ENCODE data around the gene POLE3. TPM values are rescaled to one million over a fixed set of nuclear protein-coding genes. Genes with fewer than 3 reads are reported as not detected.

POLE3 gene
- total RNA-seq, 2 donors from 2014 or later, result 42.7 to 61.9 TPM

DNA sequence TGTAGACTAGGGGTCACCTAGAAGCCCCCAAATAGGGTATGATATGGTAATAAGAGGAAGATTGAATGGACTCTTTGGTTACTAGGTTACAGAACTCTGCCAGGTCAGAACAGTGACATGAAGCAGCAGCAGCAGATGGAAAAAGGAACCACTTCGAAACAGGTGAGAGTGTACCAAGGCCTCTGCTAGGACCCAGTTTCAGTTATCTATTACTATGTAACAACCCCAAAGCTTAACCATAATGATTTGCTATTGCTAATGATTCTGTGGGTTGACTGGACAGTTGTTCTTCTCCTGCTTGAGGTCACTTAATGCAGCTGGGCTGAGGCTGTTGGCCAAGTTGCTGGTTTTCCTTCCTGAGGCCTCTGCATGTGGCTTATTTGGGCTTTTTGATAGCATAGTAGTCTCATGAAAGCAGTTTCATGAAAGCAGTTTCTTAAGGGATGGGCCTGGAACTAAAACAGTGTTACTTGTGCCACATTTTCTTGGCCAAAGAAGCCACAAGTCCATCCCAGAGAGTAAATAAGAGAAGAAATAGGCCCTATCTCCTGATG, 17.7 kb upstream of the POLE3 start:
- Histone ChIP-seq H3K27ac (no peak overlapping the region), H3K4me3 (no peak overlapping the region)

DNA sequence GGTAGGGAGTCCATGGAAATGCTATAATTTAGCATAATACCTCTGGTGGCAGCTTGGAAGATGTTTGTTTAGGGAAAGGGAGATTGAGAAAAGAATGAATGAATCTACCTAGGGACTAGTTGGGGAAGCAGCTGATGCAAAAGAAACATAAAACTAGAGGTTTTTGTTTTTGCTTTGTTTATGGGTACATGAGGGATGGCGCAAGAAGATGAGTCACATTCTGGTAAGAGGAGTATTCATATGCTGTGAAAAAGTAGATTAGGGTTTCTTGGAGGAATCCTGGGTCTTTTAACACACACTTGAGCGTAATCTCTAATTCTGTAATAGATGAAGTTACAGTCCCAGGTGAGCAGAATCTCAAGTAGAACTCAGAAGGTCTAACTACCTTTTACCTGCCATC, 17.2 kb upstream of the POLE3 start:
- Histone ChIP-seq H3K27ac (no peak overlapping the region), H3K4me1 (replicated peaks) (no peaks in the 10 kb centered on the region), H3K4me3 (no peak overlapping the region), H3K9me3 (no peaks in the 10 kb centered on the region), H3K36me3 (no peaks in the 10 kb centered on the region), H3K27me3 (replicated peaks; ENCODE audit: insufficient read depth) (no peaks in the 10 kb centered on the region)
- 98% methylated on average over 2 of the region's 2 CpGs for WGBS
- intact Hi-C loops (cut with DNase I), result no loop called here
- no peak for DNase-seq (ENCODE audit: low spot score)
- TF ChIP-seq POLR2AphosphoS5 (IDR thresholded peaks at IDR 0.05) (no peak), POLR2A (IDR thresholded peaks at IDR 0.05) (no peak)
- TF ChIP-seq, protein P1, sequence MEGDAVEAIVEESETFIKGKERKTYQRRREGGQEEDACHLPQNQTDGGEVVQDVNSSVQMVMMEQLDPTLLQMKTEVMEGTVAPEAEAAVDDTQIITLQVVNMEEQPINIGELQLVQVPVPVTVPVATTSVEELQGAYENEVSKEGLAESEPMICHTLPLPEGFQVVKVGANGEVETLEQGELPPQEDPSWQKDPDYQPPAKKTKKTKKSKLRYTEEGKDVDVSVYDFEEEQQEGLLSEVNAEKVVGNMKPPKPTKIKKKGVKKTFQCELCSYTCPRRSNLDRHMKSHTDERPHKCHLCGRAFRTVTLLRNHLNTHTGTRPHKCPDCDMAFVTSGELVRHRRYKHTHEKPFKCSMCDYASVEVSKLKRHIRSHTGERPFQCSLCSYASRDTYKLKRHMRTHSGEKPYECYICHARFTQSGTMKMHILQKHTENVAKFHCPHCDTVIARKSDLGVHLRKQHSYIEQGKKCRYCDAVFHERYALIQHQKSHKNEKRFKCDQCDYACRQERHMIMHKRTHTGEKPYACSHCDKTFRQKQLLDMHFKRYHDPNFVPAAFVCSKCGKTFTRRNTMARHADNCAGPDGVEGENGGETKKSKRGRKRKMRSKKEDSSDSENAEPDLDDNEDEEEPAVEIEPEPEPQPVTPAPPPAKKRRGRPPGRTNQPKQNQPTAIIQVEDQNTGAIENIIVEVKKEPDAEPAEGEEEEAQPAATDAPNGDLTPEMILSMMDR (IDR thresholded peaks at IDR 0.05), result no peak

More for the DNA sequence above, 17.7 kb upstream of the POLE3 start:
- no peak for DNase-seq (ENCODE audit: low spot score)
- H3K4me1 ChIP-seq (replicated peaks), result no peaks in the 10 kb centered on the region
- no peak for TF ChIP-seq POLR2AphosphoS5 (IDR thresholded peaks at IDR 0.05)
- TF ChIP-seq, protein P1 (IDR thresholded peaks at IDR 0.05), result no peak
- no peak for TF ChIP-seq POLR2A (IDR thresholded peaks at IDR 0.05)
- 96% methylated on average over 1 of the region's 1 CpG for WGBS
- no peaks in the 10 kb centered on the region for H3K36me3 ChIP-seq
- no peaks in the 10 kb centered on the region for H3K9me3 ChIP-seq
- intact Hi-C loops (cut with DNase I), result no loop called here
- H3K27me3 ChIP-seq (replicated peaks; ENCODE audit: insufficient read depth), result no peaks in the 10 kb centered on the region

DNA sequence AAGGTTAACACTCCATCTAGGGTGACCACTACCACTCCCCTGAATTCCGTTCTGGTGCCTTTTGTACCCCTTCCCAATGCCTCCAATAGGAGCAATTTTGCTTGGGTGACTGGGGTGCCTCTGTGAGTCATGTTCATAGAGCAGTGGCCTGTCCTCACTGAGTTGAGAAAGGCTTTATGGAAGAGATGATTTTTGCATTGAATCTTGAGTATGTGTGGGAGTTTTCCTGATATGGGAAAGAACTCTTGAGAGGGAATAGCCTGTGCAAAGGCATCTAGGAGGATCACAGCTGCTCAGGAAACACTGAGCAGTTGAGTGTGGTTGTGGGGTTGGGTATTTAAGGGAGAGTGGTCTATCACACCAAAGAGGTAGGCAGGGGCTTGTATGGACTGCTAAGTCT, 16.2 kb upstream of the POLE3 start:
- no peaks in the 10 kb centered on the region for H3K36me3 ChIP-seq
- intact Hi-C loops (cut with DNase I), result no loop called here
- H3K9me3 ChIP-seq, result no peaks in the 10 kb centered on the region
- H3K4me1 ChIP-seq (replicated peaks), result no peaks in the 10 kb centered on the region
- WGBS, result 90% methylated on average over 1 of the region's 1 CpG
- no peak overlapping the region for H3K27ac ChIP-seq
- H3K4me3 ChIP-seq, result no peak overlapping the region
- no peaks in the 10 kb centered on the region for H3K27me3 ChIP-seq (replicated peaks; ENCODE audit: insufficient read depth)
- TF ChIP-seq POLR2AphosphoS5 (IDR thresholded peaks at IDR 0.05) (no peak), POLR2A (IDR thresholded peaks at IDR 0.05) (no peak)
- TF ChIP-seq, protein P1 (IDR thresholded peaks at IDR 0.05), result no peak
- DNase-seq (ENCODE audit: low spot score), result no peak

DNA sequence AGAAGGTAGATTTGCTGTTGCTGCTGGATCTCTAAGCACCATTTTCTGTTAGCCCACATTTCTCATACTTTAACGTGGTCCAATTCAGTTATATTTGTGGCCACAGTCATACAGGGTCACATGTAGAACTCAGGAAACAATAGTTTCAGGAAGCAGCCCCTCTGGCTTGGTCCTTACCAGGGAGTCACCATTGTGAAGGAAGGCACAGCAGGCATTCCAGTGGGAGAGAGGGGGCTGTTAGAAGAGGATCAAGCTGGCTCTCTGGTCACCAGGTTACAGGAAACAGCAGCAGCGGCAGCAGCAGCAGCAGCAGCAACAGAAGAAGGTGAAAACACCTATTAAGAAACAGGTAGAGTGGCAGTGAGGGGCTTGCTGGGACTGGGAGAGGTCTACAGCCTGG, 14.6 kb upstream of the POLE3 start:
- no peak for DNase-seq (ENCODE audit: low spot score)
- H3K4me3 ChIP-seq, result no peak overlapping the region
- H3K27me3 ChIP-seq (replicated peaks; ENCODE audit: insufficient read depth), result no peaks in the 10 kb centered on the region
- WGBS, result 41% methylated on average over 2 of the region's 2 CpGs
- H3K9me3 ChIP-seq, result no peaks in the 10 kb centered on the region
- no peak overlapping the region for H3K27ac ChIP-seq
- intact Hi-C loops (cut with DNase I), result no loop called here
- no peak for TF ChIP-seq POLR2AphosphoS5 (IDR thresholded peaks at IDR 0.05)
- TF ChIP-seq, protein P1 (IDR thresholded peaks at IDR 0.05), result no peak
- TF ChIP-seq POLR2A (IDR thresholded peaks at IDR 0.05), result no peak
- H3K4me1 ChIP-seq (replicated peaks), result no peaks in the 10 kb centered on the region
- H3K36me3 ChIP-seq, result no peaks in the 10 kb centered on the region

DNA sequence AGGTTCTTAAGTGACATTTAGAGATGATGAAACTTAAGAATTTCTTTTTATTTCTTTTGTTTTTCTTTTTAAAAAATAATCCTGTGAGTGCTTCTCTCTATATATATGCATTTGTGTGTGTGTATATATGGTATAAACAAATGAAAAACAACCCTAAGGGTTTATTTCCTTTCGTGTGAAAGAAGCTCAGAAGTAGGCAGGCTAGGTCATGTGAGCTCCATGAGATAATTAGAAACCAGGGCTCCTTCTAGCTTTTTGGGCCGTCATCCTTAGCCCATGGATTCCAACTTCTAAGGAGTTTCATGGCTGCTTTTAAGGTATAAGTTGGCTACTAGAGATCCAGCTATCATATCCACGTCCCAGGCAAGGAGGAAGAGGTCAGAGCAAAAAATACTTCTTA, 11.3 kb upstream of the POLE3 start:
- intact Hi-C loops (cut with DNase I), result no loop called here
- no peaks in the 10 kb centered on the region for H3K36me3 ChIP-seq
- 77% methylated on average over 3 of the region's 3 CpGs for WGBS
- no peaks in the 10 kb centered on the region for H3K9me3 ChIP-seq
- TF ChIP-seq POLR2A (IDR thresholded peaks at IDR 0.05) (no peak), POLR2AphosphoS5 (IDR thresholded peaks at IDR 0.05) (no peak)
- TF ChIP-seq, protein P1 (IDR thresholded peaks at IDR 0.05), result no peak
- no peak overlapping the region for H3K4me3 ChIP-seq
- H3K27me3 ChIP-seq (replicated peaks; ENCODE audit: insufficient read depth), result no peaks in the 10 kb centered on the region
- H3K27ac ChIP-seq, result no peak overlapping the region
- H3K4me1 ChIP-seq (replicated peaks), result no peaks in the 10 kb centered on the region
- no peak for DNase-seq (ENCODE audit: low spot score)
